ENCODE data around the gene NPC2.
"Not testable (repeated sequence)": the region's sequence is repeated elsewhere in the genome, so short reads cannot be mapped to it uniquely, and the experiment has no call there.

NPC2 gene

GRCh38 chr14:74492776-74493342, at the start of gene NPC2:
NPC2 (minus strand) TSS chr14:74493305; CDS start chr14:74493274, 31 bp downstream.
- DNase-seq (ENCODE audit: low read depth): no peak

GRCh38 chr14:74542056-74542685, 49.1 kb upstream of the NPC2 start:
- DNase-seq (ENCODE audit: low read depth): no peak

GRCh38 chr14:74541225-74541624, 48.1 kb upstream of the NPC2 start:
- DNase-seq (ENCODE audit: low read depth): no peak

- no peak for DNase-seq (ENCODE audit: low read depth)
Measured at GRCh38 chr14:74539503-74539902, 46.4 kb upstream of the NPC2 start.

GRCh38 chr14:74538411-74539391, 45.6 kb upstream of the NPC2 start:
- no peak for DNase-seq (ENCODE audit: low read depth)

- not testable (repeated sequence) for DNase-seq (ENCODE audit: low read depth)
Measured at GRCh38 chr14:74536336-74536735, 43.2 kb upstream of the NPC2 start.

GRCh38 chr14:74535756-74536325, 42.7 kb upstream of the NPC2 start:
- DNase-seq (ENCODE audit: low read depth): no peak

- DNase-seq (ENCODE audit: low read depth): no peak
Measured at GRCh38 chr14:74533576-74533975, 40.5 kb upstream of the NPC2 start.

GRCh38 chr14:74532246-74532645, 39.1 kb upstream of the NPC2 start:
- no peak for DNase-seq (ENCODE audit: low read depth)

- no peak for DNase-seq (ENCODE audit: low read depth)
Measured at GRCh38 chr14:74531467-74531866, 38.4 kb upstream of the NPC2 start.

GRCh38 chr14:74531006-74531405, 37.9 kb upstream of the NPC2 start:
- no peak for DNase-seq (ENCODE audit: low read depth)

- DNase-seq (ENCODE audit: low read depth): no peak
Measured at GRCh38 chr14:74528886-74529285, 35.8 kb upstream of the NPC2 start.

- DNase-seq (ENCODE audit: low read depth): no peak
Measured at GRCh38 chr14:74528406-74528805, 35.3 kb upstream of the NPC2 start.

GRCh38 chr14:74527736-74528280, 34.7 kb upstream of the NPC2 start:
- no peak for DNase-seq (ENCODE audit: low read depth)

GRCh38 chr14:74526854-74527585, 33.9 kb upstream of the NPC2 start:
- DNase-seq (ENCODE audit: low read depth): no peak

- no peak for DNase-seq (ENCODE audit: low read depth)
Measured at GRCh38 chr14:74525361-74525851, 32.3 kb upstream of the NPC2 start.

GRCh38 chr14:74524812-74525135, 31.7 kb upstream of the NPC2 start:
- DNase-seq (ENCODE audit: low read depth): no peak

- DNase-seq (ENCODE audit: low read depth): no peak
Measured at GRCh38 chr14:74524076-74524811, 31.1 kb upstream of the NPC2 start.

GRCh38 chr14:74522740-74523139, 29.6 kb upstream of the NPC2 start:
- no peak for DNase-seq (ENCODE audit: low read depth)

GRCh38 chr14:74521756-74522155, 28.7 kb upstream of the NPC2 start:
- no peak for DNase-seq (ENCODE audit: low read depth)
